NCI-H146 treated with DMSO at 0.1 percent for 48 hours (cell line): ENCODE data around the gene FBP2.

Source experiments
- DNase-seq: peaks from one replicate; lab custom pipeline; 2025; ENCODE audit not compliant: unreplicated experiment; lab: John Stamatoyannopoulos, UW

The FBP2 gene

GRCh38 chr9:94593459-94594345, at the start of gene FBP2:
Gene FBP2 (minus strand): TSS chr9:94593824. CDS start chr9:94593726, 98 bp downstream.
- no peak for DNase-seq

- DNase-seq, result no peak
Measured at GRCh38 chr9:94643176-94643575, 49.6 kb upstream of the FBP2 start.

- no peak for DNase-seq
Measured at GRCh38 chr9:94642501-94642900, 48.9 kb upstream of the FBP2 start.

DNA sequence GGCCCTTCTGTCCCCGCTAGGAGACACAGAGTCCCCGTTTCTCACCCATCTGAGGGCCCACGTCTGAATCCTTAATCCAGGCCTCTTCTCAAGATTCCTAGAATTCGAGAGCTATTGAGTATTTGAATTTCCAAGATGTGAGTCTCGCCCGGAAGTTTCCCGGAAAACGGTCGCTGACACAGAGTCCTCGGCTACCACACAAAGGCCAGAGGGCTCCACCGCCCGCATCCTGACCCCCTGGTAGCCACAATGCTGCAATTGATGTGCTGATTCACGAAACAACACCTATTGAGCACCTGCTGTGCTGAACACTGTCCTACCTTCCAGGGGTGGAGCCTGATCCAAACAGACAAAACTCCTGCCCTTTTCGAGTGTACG, 46.4 kb upstream of the FBP2 start:
- DNase-seq, result no peak

- no peak for DNase-seq
Measured at GRCh38 chr9:94639061-94639998, 45.7 kb upstream of the FBP2 start, which contains the start of gene FBP1. Gene FBP1 (minus strand): TSS chr9:94639518. CDS start chr9:94639310, 208 bp downstream.

GRCh38 chr9:94638335-94639060, 44.9 kb upstream of the FBP2 start:
- DNase-seq, result no peak

DNA sequence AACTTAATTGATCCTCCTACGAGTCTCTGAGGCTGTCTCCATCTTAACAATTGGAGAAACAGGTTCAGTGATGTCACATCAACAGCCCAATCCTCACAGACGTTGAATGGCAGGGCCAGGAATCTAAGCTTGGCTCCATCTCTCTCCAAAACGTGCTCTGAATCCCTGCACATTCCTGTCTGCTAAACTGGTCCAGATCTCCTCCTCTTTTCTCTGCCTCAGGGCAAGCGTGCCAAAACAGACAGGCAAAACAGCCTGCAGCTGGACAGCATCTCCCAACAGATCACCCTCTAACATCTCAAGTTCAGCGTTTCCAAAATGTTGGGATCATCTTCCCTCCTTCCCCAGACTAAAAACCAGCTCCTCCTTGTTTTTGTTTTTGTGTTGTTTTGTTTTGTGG, 39.1 kb upstream of the FBP2 start:
- DNase-seq, result no peak

- no peak for DNase-seq
Measured at GRCh38 chr9:94631599-94631998, 38.0 kb upstream of the FBP2 start.

DNA sequence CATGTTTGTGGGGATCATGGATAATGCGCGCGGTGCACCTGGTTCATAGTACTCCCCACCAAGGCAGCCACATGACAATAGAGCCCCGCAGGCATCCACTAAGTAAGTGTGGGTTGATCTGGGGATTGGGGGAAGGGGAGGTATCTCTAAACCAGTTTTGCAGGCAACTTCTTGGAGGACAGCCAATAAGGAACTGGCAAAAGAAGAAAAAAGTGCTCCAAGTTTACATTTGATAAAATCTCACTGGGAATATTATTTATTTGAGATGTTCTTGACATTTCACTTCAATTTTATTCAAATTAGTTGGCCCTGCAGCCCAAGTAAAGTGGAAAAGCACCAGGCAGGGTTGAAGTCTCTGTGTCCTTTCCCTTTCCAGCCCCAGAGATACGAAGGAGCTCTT, 37.2 kb upstream of the FBP2 start:
- no peak for DNase-seq

GRCh38 chr9:94630281-94630680, 36.7 kb upstream of the FBP2 start:
- no peak for DNase-seq

DNA sequence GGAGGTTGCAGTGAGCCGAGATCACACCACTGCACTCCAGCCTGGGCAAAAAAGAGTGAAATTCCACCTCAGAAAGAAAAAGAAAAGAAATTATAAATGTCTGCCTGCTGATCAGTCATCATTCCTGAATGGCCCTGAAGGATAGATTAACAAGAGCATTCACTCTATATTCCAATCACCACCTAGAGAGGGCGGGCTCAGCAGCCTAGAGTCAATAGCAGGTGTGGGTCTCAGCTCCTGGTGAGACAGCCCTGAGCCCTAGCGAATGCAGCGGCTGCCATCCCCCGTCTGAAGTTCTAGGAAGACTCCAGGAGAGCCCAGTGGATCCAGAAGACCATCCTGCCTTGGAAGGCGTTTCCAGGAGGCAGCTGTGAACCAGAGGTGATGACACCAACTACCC, 33.7 kb upstream of the FBP2 start:
- no peak for DNase-seq

GRCh38 chr9:94625835-94626234, 32.2 kb upstream of the FBP2 start:
- DNase-seq, result no peak

- no peak for DNase-seq
Measured at GRCh38 chr9:94624629-94625028, 31.0 kb upstream of the FBP2 start.

GRCh38 chr9:94623253-94623652, 29.6 kb upstream of the FBP2 start:
- no peak for DNase-seq

DNA sequence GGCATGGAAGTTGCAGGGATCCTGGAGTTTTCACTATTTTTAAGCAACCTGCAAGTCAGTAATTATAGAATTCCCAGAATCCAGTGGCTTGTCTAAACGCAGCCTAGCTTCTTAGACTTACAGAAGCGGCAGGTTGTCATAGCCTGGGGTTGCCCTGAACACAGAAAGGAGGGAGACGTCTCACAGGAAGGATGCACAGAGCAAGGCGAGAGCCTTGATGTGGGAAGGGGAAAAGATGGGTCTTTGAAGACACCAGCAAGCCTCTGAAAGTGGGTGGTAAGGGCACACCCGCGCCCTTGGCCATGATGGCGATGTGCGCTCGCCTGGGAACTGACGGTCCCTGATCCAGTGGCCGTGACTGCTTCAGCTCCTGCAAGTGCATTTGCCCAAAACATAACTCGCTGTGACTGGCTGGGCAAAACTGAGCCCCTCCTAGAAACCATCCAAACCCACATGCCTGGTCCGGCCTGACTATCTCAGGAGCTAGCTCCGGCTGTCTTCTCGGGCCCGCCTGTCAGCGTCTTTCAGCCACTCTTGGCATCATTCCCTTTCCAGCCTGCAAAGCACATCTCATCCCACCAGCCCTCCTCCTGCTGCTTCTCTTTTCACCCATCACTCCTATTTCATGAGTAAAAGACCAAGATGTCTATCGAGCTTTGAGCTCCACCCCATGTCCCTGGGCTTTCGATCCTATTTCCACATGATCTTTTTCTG, 28.6 kb upstream of the FBP2 start:
- DNase-seq, result no peak

DNA sequence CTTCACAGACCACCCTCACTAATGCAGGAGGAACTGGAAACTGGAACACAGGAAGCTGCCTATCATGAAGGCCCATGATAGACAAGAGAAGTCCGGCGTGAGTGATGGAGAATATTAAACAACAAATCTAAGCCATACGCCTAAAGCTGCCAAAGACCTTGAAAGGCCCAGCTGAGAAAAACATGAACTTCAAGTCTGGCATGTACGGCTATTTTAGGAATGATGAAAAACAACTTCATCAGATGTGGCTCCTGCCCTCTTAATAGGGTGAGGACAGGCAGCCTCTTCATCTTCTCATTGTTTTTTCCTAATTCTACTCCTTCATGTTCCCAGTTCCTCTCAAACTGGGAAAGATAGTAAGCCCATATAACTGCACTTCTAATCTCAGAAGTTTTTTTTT, 25.4 kb upstream of the FBP2 start:
- no peak for DNase-seq

- DNase-seq, result no peak
Measured at GRCh38 chr9:94613003-94613402, 19.4 kb upstream of the FBP2 start.

DNA sequence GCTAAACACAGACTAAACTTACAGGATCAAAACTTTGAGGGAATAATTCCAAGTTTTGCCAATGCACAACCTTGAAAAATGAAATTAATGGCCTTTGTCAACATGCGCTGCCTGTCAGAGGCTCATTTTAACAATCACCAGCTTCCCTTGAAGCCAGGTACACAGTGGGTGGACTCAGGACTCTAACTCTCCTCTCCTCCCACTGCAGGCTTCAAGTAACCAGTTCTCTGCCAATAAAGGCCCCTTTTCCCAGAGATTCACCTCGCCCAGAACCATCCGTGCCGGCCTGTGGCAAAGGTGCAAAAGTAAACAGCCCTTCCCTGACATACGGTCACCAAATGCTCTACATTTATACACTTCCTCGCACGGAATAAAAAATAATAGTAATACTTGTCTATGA, 18.4 kb upstream of the FBP2 start:
- DNase-seq, result no peak

GRCh38 chr9:94611638-94612068, 18.0 kb upstream of the FBP2 start:
- no peak for DNase-seq

GRCh38 chr9:94610181-94610606, 16.6 kb upstream of the FBP2 start:
- DNase-seq, result no peak

DNA sequence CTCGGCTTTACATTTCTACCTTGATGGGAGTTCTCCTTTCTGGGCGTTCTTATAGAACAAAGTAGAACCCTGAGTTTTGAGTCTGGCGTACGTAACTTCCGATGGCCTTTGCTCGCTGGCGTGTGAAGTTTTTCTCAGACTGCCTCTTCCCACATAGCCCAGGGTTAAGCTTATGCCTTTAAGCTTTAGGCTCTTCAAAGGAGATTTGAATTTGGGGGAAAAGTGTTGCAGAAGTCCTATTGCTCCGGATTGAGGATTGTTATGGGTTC, 13.7 kb upstream of the FBP2 start:
- DNase-seq, result no peak
